Activated CD8-positive, alpha-beta memory T cell treated with anti-CD3 and anti-CD28 coated beads, Interleukin-2, amount 50 U/mL, for 1 hour (primary cell): ENCODE results near the gene CPNE4.
"Not testable (repeated sequence)": the region's sequence is repeated elsewhere in the genome, so short reads cannot be mapped to it uniquely, and the experiment has no call there.

Experiments used
- DNase-seq: peaks from one replicate; pipeline ENCODE4 v3.0.0-alpha.2; 2020; ENCODE audit errors: extremely low read depth

The CPNE4 gene

GRCh38 chr3:132034486-132035464 lies at the start of gene CPNE4:
Gene CPNE4 (minus strand): TSS chr3:132035014.
- no peak for DNase-seq

- no peak for DNase-seq
These were observed 48.9 kb upstream of the CPNE4 start for GRCh38 chr3:132083583-132084279.

- no peak for DNase-seq
These were observed 48.3 kb upstream of the CPNE4 start for GRCh38 chr3:132083159-132083558.

- DNase-seq = no peak
These were observed 44.3 kb upstream of the CPNE4 start for GRCh38 chr3:132079147-132079546.

GRCh38 chr3:132073771-132074170 lies 39.0 kb upstream of the CPNE4 start:
- no peak for DNase-seq

GRCh38 chr3:132071043-132071442 lies 36.2 kb upstream of the CPNE4 start:
- no peak for DNase-seq

GRCh38 chr3:132064114-132064513 lies 29.3 kb upstream of the CPNE4 start:
- no peak for DNase-seq

- DNase-seq = no peak
These were observed 27.7 kb upstream of the CPNE4 start for GRCh38 chr3:132062535-132062934.

- DNase-seq = no peak
These were observed 21.1 kb upstream of the CPNE4 start for GRCh38 chr3:132055872-132056271.

GRCh38 chr3:132047209-132047608 lies 12.4 kb upstream of the CPNE4 start:
- no peak for DNase-seq

- DNase-seq = not testable (repeated sequence)
These were observed 10.1 kb upstream of the CPNE4 start for GRCh38 chr3:132044874-132045273.

GRCh38 chr3:132042681-132043080 lies 7.9 kb upstream of the CPNE4 start:
- no peak for DNase-seq

GRCh38 chr3:132038198-132038825 lies 3.5 kb upstream of the CPNE4 start:
- DNase-seq = no peak

- no peak for DNase-seq
These were observed 2.8 kb upstream of the CPNE4 start for GRCh38 chr3:132037581-132037980.

- DNase-seq = no peak
These were observed 2.2 kb upstream of the CPNE4 start for GRCh38 chr3:132037056-132037455.

- no peak for DNase-seq
These were observed 723 bp downstream of the CPNE4 start for GRCh38 chr3:132034097-132034485.

GRCh38 chr3:132033471-132033870 lies 1.3 kb downstream of the CPNE4 start:
- no peak for DNase-seq

- DNase-seq = no peak
These were observed 1.9 kb downstream of the CPNE4 start for GRCh38 chr3:132032959-132033358.

- DNase-seq = no peak
These were observed 5.5 kb downstream of the CPNE4 start for GRCh38 chr3:132029182-132029902.

GRCh38 chr3:132022914-132023313 lies 11.9 kb downstream of the CPNE4 start:
- DNase-seq = no peak

GRCh38 chr3:132020058-132020457 lies 14.8 kb downstream of the CPNE4 start:
- no peak for DNase-seq

- no peak for DNase-seq
These were observed 17.7 kb downstream of the CPNE4 start for GRCh38 chr3:132017137-132017536.
